GM12878 (cell line): ENCODE results near the gene PLAC9.

Experiments used
- CTCF ChIP-seq, 3 experiments: IDR thresholded peaks in 2 of 3; conservative IDR thresholded peaks in 1 of 3; 2 replicates each; pipeline ENCODE4 v1.5.1; 2011; ENCODE audit warnings: low read depth in 3 of 3, low read length in 3 of 3, mild to moderate bottlenecking in 3 of 3, control low read depth in 2 of 3, moderate library complexity in 2 of 3, inconsistent platforms in 1 of 3, mixed read lengths in 1 of 3; ENCODE audit not compliant: control insufficient read depth in 2 of 3, insufficient read depth in 1 of 3; ENCODE audit errors: extremely low read depth in 1 of 3
- HDAC2 ChIP-seq: fragments of 200-600 bp; sonication (generic); IDR thresholded peaks from 2 replicates; pipeline ENCODE4 v1.6.1; 2017

GRCh38 chr10:80158598-80159127 lies 26.1 kb downstream of the PLAC9 start:
- TF ChIP-seq HDAC2: no peak
- no peak for TF ChIP-seq CTCF (IDR thresholded peaks at IDR 0.05 in 2 of 3, conservative IDR thresholded peaks at IDR 0.05 in 1 of 3; ENCODE audit: control insufficient read depth in 2 of 3, extremely low read depth in 1 of 3, insufficient read depth in 1 of 3, low read depth in 3 of 3, low read length in 3 of 3)
